T-helper 1 cell treated with Interleukin-12 subunit alpha and Interleukin-12 subunit beta and Interleukin-4 antibody, amounts not matched to agents 30 ng/mL and 1 ng/mL, for 36 hours (primary cell): Measurements from ENCODE around the gene ZNF516. TPM values are rescaled to one million over a fixed set of nuclear protein-coding genes. Genes with fewer than 3 reads are reported as not detected.

Experiments used
- intact Hi-C: fragments of 100-400 bp; cut with micrococcal nuclease; formaldehyde crosslinking; loops from one replicate; pipeline ENCODE4 v1.15.1; 2024
- total RNA-seq: library from RNA; stranded (reverse); gene quantifications from 2 replicates; pipeline ENCODE4 v1.2.3, GENCODE V29; 2022

ZNF516 gene
- total RNA-seq, 1 donor from 2014 or later: 1.8 TPM

GRCh38 chr18:76444446-76445105 is 50.5 kb downstream of the ZNF516 start:
- intact Hi-C loops: no loop called here

- intact Hi-C loops: no loop called here
Observed at GRCh38 chr18:76443519-76444445, 51.3 kb downstream of the ZNF516 start.

GRCh38 chr18:76442413-76443171 is 52.5 kb downstream of the ZNF516 start:
- intact Hi-C loops: no loop called here

GRCh38 chr18:76441668-76442412 is 53.2 kb downstream of the ZNF516 start:
- intact Hi-C loops: no loop called here

GRCh38 chr18:76441002-76441667 is 53.9 kb downstream of the ZNF516 start:
- intact Hi-C loops: no loop called here

GRCh38 chr18:76437910-76438309 is 57.1 kb downstream of the ZNF516 start:
- intact Hi-C loops: no loop called here

- intact Hi-C loops: no loop called here
Observed at GRCh38 chr18:76437011-76437410, 58.0 kb downstream of the ZNF516 start.

GRCh38 chr18:76436342-76436741 is 58.7 kb downstream of the ZNF516 start:
- intact Hi-C loops: no loop called here

DNA sequence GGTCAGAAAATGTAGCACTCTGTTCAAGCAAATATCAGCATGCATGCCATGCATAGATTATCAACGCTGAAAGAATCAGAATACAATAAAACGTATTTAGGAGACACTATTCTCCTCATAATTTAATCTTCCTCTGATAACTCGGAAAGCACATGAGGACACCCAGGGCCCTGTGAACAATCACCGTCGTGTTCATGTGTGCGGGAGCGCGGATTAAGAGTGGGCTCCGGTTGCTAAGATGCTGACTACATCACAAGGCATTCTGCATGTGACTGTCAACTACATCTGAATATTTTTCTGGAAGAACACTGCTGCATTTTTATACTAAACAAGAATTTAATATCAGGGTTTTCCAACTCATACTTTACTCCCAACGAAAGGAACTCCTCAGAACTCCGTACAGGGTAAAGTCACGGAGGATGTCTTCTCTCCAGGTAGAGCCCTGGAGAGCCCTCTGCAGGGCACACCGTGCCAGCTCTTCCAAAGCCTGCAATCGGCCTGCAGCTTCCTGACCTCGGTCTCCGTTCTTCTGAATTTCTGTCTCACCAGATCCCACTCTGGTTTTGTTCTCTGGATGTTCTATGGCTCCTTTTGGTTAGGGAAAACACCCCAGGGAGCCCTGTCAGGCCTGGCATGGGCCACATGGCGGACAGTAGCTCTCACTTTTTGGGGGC is 59.6 kb downstream of the ZNF516 start:
- intact Hi-C loops: no loop called here

- intact Hi-C loops: no loop called here
Observed at GRCh38 chr18:76434452-76434851, 60.6 kb downstream of the ZNF516 start.

GRCh38 chr18:76433788-76434187 is 61.3 kb downstream of the ZNF516 start:
- intact Hi-C loops: no loop called here

DNA sequence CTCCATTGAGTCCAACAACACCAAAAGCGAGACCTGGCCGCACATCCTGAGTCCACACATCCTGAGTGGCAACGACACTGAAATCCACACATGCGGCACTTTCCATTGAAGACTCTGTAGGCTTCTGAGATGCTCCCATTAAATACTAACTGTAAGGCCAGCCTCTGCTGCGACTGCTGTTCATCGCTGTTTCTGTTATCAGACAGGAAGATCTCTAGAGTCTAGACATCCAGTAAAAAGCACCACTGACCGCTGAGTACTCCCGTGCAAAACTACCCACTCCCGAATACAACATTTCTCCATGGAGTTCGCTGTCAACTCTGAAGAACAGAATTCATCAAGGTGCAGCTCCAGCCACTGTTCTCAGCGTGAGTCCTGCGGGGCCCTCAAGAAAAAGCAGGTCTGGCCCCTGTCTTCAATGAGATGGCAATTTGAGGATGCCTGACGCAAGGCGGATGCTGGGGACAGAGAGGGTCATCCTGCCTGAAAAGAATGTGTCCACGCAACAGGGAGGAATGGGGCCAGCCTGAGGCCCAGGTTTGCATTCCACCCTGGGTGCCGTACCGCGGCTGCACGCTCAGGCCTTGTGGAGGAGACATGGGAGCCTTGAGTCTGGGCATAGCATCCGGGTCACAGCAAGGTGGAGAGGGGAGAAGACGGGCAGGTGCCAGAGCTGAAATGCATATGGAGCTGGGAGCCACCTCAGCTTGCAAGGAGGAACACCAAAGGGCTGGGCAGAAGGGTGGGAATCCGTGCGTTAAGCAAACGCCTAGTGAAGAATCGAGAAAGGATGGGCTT is 61.9 kb downstream of the ZNF516 start:
- intact Hi-C loops: no loop called here

DNA sequence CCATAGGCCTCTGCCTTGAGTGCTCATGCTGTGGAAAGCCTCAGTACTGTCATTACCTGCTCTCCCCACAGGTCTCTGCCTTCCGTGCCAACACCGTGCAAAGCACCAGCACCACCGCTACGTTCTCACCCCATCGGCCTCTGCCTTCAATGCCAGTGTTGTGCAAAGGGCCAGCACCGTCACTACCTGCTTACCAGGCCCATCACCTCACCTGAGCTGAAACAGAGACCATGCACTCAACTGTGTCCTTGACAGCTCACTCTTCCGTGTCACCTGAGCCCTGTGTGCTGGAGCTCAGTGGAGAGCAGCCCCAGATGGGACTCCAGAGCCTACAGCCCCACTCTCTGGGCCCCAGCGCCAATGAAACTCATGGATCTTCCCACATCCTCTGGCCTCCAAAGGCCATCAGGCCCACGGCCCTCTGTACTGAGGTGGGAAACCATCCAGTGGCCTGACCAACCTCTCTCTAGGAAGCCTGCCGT is 62.7 kb downstream of the ZNF516 start:
- intact Hi-C loops: no loop called here

- intact Hi-C loops: no loop called here
Observed at GRCh38 chr18:76431437-76432273, 63.4 kb downstream of the ZNF516 start.

- intact Hi-C loops: no loop called here
Observed at GRCh38 chr18:76430636-76431035, 64.4 kb downstream of the ZNF516 start.

GRCh38 chr18:76429262-76430126 is 65.5 kb downstream of the ZNF516 start:
- intact Hi-C loops: no loop called here
